ENCODE results near the gene AGPAT3.

Gene AGPAT3

GRCh38 chr21:43865540-43866259, 677 bp downstream of the AGPAT3 start:
- DNase-seq, result no peak

GRCh38 chr21:43866260-43866629, 1.2 kb downstream of the AGPAT3 start:
- peak; percentile 70 for DNase-seq

GRCh38 chr21:43866659-43867331, 1.8 kb downstream of the AGPAT3 start:
- DNase-seq, result no peak

- DNase-seq, result no peak
These were observed 2.3 kb downstream of the AGPAT3 start for GRCh38 chr21:43867332-43867703.

- DNase-seq, result no peak
These were observed 2.9 kb downstream of the AGPAT3 start for GRCh38 chr21:43867948-43868347.

- DNase-seq, result no peak
These were observed 3.4 kb downstream of the AGPAT3 start for GRCh38 chr21:43868461-43868860.

- no peak for DNase-seq
These were observed 4.7 kb downstream of the AGPAT3 start for GRCh38 chr21:43869486-43870325.

- no peak for DNase-seq
These were observed 6.5 kb downstream of the AGPAT3 start for GRCh38 chr21:43871487-43871886.

- DNase-seq, result no peak
These were observed 7.6 kb downstream of the AGPAT3 start for GRCh38 chr21:43872531-43873197.

- no peak for DNase-seq
These were observed 8.7 kb downstream of the AGPAT3 start for GRCh38 chr21:43873673-43874072.

GRCh38 chr21:43874085-43874805, 9.2 kb downstream of the AGPAT3 start:
- no peak for DNase-seq

- no peak for DNase-seq
These were observed 11.6 kb downstream of the AGPAT3 start for GRCh38 chr21:43876605-43877004.

GRCh38 chr21:43877936-43878575, 13.0 kb downstream of the AGPAT3 start:
- peak; percentile 21 for DNase-seq

- DNase-seq, result peak; percentile 27
These were observed 14.5 kb downstream of the AGPAT3 start for GRCh38 chr21:43879348-43880110.

GRCh38 chr21:43880111-43880985, 15.3 kb downstream of the AGPAT3 start:
- DNase-seq, result peak; percentile 44

GRCh38 chr21:43881283-43881682, 16.3 kb downstream of the AGPAT3 start:
- no peak for DNase-seq

- DNase-seq, result peak; percentile 17
These were observed 16.9 kb downstream of the AGPAT3 start for GRCh38 chr21:43881935-43882334.

GRCh38 chr21:43882952-43883545, 18.0 kb downstream of the AGPAT3 start:
- DNase-seq, result peak; percentile 4

GRCh38 chr21:43884012-43884860, 19.2 kb downstream of the AGPAT3 start:
- peak; percentile 44 for DNase-seq

Data from right forelimb (tissue), 1 donor.